Measurements from ENCODE around the gene SNTN. TPM values are rescaled to one million over a fixed set of nuclear protein-coding genes. Genes with fewer than 3 reads are reported as not detected.

The SNTN gene
- not detected in 2 replicates for total RNA-seq (2014; rRNA removed; shearing (Covaris generic))

DNA sequence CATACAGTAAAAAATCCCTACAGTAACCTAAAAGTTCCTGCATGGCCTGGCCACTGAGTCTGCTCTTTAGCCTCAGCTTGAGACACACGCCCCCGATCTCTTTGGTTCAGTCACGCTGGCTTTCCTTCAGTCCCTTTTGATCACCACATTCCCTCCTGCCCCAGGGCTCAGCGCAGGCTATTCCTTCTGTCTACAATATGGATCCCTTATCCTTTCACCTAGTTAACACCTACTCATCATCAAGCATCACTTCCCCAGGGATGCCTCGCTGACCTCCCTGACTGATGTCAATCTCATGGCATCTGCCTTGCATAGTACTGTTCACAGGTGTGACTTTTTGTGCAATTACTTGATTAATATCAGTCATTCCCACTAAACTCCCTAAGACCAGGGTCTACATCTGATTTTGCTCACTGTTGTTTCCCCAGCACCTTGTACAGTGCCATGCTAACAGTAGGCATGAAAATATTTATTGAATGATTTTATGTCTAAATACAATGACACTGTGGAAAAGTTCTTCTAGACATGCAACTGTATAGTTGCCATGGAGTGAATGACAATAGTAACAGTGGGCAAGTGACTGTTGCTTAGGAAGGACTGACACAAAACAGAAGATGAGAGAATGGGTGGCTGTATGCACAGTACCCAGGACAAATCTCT is at the start of gene SNTN:
TSS of gene SNTN (plus strand) at position 610 of the 660 bp plus-strand sequence. CDS start at position 623, 13 bp downstream.
- DNase-seq (ENCODE audit: low spot score), result no peak

DNA sequence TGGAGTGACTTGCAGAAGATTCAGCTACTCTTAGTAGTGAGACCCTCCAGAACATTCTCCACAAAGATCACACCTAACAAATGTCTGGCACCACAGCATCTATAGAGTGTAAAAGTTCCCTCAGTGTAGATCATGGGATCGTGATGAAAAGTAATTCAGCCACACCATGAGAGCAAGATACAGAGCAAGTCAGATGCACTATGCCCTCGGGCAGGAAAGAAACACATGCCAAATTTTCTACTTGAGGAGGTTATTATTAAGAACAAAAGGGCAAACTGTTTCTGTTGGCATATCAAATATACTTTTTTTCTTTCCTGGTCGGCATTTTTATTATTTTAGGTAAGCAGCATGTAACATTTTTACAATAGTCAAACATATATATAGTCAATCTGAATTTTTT is 44.8 kb upstream of the SNTN start:
- no peak for DNase-seq (ENCODE audit: low spot score)

- DNase-seq (ENCODE audit: low spot score), result no peak
Observed at GRCh38 chr3:63609408-63609807, 43.1 kb upstream of the SNTN start.

DNA sequence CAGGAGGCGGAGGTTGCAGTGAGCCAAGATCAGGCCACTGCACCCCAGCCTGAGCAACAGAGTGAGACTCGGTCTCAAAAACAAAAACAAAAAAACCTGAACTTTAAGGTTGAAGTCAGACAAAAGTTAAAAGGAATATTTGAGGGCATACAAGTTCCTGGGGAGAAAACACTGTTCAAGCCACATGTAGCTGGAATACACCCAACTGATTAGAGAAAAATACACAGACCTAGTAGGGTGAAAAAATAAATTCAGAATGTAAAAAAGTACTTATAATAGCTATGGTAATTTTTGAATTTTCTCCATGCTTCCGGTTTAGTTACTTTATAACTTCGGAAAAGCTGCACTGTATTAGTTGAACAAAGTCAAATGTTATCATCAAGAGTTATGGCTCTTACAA is 42.6 kb upstream of the SNTN start:
- DNase-seq (ENCODE audit: low spot score), result no peak

- DNase-seq (ENCODE audit: low spot score), result no peak
Observed at GRCh38 chr3:63611382-63611781, 41.1 kb upstream of the SNTN start.

DNA sequence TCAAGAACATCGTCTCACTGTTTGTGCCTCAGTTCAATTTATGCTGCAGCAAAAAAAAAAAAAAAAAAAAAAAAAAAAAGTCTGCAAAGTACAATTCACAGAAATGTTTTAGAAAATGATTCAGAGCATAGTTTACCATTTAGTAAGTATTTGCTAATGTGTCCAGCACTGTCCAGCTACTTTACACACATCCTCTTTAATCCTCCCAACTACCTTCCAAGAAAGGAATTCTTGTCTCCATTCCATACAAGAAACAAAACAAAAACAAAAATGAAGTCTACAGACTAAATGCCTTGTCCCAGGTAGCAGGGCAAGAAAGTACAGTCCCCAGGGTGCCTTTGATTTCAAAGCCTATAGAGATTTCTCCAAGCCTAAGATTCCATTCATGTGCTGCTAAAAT is 38.9 kb upstream of the SNTN start:
- DNase-seq (ENCODE audit: low spot score), result no peak

DNA sequence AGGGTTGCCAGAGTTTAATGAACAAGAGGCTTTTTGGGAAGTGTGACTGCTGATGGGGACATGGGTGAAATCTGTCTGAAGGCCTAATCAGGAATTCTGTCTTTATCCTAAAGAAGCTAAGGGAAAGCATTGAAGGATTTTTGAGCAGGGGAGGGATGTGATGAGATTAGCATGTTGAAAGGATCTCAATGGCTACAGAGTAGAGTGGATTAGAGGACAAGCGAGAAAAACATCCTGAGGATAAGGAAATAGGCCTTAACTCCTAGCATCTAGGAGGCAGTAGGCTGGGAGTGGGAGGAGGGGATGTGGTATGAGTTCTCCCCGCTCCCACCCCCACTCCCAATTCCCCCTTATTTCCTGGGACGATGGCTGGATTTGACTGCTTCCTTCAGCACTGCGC is 35.1 kb upstream of the SNTN start:
- no peak for DNase-seq (ENCODE audit: low spot score)

GRCh38 chr3:63624941-63625560 is 27.4 kb upstream of the SNTN start:
- DNase-seq (ENCODE audit: low spot score), result peak; percentile 2

GRCh38 chr3:63631670-63632069 is 20.8 kb upstream of the SNTN start:
- no peak for DNase-seq (ENCODE audit: low spot score)

DNA sequence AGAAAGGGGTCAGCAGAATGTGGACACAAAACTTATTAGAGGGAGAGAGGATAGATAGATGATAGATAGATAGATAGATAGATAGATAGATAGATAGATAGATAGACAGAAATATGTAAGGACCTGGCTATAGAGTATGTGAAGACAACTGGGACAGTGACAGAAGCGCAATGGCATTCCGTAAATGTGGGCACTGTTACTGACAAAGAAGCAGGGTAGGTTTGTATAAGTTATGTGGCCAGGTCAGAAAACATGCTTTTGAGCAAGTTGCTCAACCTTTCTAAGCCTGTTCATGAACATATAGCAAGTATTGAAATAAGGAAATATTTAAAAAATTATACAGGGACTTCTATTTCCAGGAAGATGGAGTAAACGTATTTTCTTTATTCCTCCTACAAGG is 17.3 kb upstream of the SNTN start:
- no peak for DNase-seq (ENCODE audit: low spot score)

DNA sequence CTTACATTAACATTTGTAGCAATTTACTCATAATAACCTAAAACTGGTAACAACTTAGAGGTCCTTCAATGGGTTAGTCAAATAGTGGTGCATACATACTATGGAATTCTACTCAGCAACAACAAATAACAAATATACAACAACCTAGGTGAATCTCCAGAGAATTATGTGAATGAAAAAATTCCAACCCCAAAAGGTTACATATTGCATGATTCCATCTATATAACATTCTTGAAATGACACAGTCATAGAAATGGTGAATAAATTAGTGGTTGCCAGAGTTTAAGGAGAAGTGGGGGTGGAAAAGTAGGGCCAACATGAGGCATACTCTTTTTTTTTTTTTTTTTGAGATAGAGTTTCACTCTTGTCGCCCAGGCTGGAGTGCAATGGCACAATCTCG is 12.7 kb upstream of the SNTN start:
- no peak for DNase-seq (ENCODE audit: low spot score)

DNA sequence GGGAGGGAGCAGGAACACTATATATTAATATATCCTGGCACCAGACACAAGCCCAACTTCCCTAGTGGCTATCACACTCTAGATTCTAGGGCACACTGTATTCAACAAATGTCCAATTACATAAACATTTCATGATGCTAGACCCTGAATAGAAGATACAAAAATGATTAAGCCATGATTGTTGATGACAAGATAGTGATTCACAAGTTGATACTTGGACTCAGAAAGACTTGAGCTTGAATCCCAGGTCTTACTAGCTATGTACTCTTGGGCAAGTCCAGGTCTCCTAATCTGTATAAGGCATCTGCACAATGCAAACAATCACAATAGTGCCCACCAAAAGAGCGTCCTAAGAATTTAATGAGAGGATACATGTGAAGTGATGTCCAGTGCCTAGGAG is 10.0 kb upstream of the SNTN start:
- DNase-seq (ENCODE audit: low spot score), result no peak

- DNase-seq (ENCODE audit: low spot score), result no peak
Observed at GRCh38 chr3:63644212-63644797, 8.2 kb upstream of the SNTN start.

GRCh38 chr3:63644928-63645781 is 7.3 kb upstream of the SNTN start:
- DNase-seq (ENCODE audit: low spot score), result peak; percentile 62

- DNase-seq (ENCODE audit: low spot score), result no peak
Observed at GRCh38 chr3:63654211-63654610, 1.7 kb downstream of the SNTN start.

- DNase-seq (ENCODE audit: low spot score), result no peak
Observed at GRCh38 chr3:63654931-63655330, 2.5 kb downstream of the SNTN start.

GRCh38 chr3:63655519-63655918 is 3.0 kb downstream of the SNTN start:
- no peak for DNase-seq (ENCODE audit: low spot score)

- DNase-seq (ENCODE audit: low spot score), result no peak
Observed at GRCh38 chr3:63656786-63657185, 4.3 kb downstream of the SNTN start.

- peak; percentile 10 for DNase-seq (ENCODE audit: low spot score)
Observed at GRCh38 chr3:63661242-63661641, 8.8 kb downstream of the SNTN start.

DNA sequence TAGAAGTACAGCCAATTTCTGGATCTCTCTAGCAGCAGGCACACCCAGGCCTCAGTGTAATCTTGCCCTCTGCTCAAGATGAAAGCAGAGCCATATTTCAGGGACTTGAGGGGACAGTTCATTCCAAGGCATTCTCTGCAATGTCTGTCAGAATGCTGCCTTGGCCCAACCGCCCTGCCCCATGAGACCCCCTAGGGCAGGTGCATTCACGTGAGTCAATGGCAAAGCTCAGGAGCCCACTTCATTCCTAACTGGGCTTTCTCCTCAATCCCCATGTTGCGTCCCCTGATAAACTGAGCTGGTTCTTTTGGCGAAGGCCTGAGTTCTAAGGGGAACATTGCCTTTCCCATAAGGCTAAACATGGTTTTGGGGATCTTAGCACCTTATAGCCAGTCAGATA is 9.5 kb downstream of the SNTN start:
- DNase-seq (ENCODE audit: low spot score), result no peak

DNA sequence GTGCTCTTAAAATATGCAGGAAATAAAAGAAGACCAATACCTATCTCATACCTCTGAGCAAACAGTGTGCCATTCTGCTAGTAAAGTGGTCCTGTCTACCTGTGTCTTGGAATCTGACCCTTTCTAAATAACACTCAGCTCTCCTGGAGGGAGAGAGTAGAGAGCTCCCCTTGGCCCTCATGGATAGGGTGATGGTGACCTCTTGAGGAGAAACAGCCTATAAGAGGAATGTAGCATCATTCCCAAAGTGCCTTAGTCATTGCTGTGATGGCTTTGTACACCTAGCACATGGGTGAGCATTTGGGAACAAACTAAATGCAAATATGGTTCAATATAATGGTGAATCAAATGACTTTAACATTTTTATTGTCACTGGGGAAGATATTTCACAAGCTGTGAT is 10.0 kb downstream of the SNTN start:
- DNase-seq (ENCODE audit: low spot score), result peak; percentile 31

DNA sequence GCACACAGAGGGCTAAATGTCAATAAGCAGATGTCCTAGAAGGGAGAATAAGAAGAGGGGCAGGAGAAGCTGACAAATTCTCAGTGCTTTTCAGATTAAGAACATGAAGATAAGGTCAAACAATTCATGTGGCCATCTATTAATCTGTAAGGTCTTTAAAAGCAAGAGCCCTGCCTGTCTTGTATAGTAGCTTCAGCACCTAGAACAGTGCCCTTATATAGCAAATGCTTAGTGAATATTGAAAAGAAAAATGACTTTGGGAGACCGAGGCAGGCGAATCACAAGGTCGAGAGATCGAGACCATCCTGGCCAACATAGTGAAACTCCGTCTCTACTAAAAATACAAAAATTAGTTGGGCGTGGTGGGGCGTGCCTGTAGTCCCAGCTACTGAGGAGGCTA is 18.1 kb downstream of the SNTN start:
- DNase-seq (ENCODE audit: low spot score), result no peak

Measured in HT-29 (cell line).